Measurements from ENCODE around the gene BANF2.
"Not testable (repeated sequence)": the region's sequence is repeated elsewhere in the genome, so short reads cannot be mapped to it uniquely, and the experiment has no call there.

BANF2 gene

DNA sequence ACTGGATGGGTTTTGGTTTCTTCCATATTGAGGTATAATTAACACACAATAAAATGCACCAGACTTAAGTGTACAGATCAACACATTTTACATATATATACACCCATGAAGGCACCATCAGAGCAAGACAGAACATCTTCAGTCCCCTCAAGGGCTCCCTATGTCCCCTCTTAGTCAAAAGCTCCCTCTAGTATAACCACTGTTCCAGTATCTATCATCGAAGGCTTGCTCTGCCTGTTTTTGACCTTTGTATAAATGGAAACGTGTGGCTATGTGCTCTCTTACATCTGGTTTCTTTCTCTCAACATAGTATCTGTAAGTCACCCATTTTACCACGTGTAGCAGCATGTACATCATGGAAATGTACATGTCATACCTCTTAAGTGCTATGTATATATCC, 66.5 kb downstream of the BANF2 start:
- no peak for DNase-seq (ENCODE audit: low read depth)

- no peak for DNase-seq (ENCODE audit: low read depth)
These were observed 67.9 kb downstream of the BANF2 start for GRCh38 chr20:17767624-17768023.

- DNase-seq (ENCODE audit: low read depth) = no peak
These were observed 68.5 kb downstream of the BANF2 start for GRCh38 chr20:17768271-17768670.

DNA sequence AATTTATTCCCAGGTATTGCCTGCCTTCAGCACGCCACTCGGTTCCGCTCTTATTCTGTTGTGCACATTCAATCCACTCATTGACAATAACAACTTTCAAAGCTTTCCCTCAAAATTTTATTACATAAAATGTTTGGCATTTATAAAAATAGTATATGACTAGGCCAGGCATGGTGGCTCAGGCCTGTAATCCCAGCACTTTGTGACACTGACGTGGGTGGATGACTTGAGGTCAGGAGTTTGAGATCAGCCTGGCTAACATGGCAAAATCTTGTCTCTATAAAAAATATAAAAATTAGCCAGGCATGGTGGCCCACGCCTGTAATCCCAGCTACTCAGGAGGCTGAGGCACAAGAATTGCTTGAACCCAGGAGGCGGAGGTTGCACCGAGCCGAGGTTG, 70.0 kb downstream of the BANF2 start:
- not testable (repeated sequence) for DNase-seq (ENCODE audit: low read depth)

DNA sequence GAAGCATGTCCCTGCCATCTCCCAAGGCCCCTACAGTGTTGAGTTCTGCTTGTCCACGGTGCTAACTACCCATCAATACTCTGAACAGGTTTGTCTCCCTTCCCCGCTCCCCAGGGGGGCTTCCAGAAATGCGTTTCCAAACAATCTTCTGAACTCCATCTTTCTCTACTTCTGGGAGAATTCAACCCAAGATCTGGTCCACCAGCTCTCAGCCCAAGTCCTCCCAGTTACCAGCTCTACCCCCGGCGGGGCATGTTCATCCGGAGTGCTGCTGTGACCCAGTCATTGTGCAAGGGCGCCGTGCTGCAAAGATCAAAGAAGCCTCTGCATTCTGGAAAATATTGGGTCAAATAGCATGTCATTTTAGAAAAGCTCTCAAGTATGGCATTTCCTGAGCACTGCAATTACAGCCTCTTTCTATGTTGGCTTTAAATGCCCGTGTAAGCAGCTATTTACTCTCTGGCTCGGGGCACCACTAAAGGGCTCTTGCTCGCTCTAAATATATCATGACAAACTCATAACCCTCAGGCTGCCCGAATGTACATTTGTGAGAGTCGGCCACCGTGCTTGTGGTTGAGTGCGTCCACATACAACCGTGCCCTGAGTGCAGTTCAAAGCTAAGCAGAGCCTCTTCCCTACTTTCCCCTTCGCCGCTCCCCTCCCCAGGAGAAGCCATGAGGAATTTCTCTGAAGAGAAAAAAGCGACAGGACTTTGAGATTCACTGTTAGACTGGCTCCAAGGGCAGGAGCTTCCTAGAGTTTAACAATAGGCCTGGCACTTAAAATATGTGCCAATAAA, 71.6 kb downstream of the BANF2 start:
- no peak for DNase-seq (ENCODE audit: low read depth)

GRCh38 chr20:17772005-17772343, 72.2 kb downstream of the BANF2 start:
- no peak for DNase-seq (ENCODE audit: low read depth)

- no peak for DNase-seq (ENCODE audit: low read depth)
These were observed 73.9 kb downstream of the BANF2 start for GRCh38 chr20:17773619-17774018.

GRCh38 chr20:17775600-17775999, 75.8 kb downstream of the BANF2 start:
- DNase-seq (ENCODE audit: low read depth) = no peak

DNA sequence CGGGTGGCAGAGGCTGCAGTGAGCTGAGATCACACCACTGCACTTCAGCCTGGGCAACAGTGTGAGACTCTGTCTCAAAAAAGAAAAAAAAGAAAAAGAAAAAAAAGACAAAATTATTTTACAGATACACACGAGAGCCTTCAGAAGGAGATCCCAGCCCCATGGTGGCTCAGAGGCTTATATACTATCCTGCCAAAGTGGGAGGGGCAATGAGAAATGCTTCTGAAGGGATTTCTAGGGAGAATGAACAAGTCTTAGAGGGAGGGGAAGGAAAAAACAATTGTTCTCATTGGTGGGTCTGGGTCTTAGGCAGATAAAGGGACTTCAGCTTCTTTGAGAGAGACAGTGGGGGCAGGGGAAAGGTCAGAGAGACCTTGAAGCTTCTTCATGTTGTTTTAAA, 76.8 kb downstream of the BANF2 start:
- no peak for DNase-seq (ENCODE audit: low read depth)

DNA sequence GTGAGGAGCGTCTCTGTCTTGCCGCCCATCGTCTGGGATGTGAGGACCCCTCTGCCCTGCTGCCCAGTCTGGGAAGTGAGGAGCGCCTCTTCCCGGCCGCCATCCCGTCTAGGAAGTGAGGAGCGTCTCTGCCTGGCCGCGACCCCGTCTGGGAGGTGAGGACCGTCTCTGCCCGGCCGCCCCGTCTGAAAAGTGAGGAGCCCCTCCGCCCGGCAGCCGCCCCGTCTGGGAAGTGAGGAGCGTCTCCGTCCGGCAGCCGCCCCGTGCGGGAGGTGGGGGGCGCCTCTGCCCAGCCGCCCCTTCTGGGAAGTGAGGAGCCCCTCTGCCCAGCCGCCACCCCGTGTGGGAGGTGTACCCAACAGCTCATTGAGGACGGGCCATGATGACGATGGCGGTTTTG, 79.2 kb downstream of the BANF2 start:
- DNase-seq (ENCODE audit: low read depth) = not testable (repeated sequence)

DNA sequence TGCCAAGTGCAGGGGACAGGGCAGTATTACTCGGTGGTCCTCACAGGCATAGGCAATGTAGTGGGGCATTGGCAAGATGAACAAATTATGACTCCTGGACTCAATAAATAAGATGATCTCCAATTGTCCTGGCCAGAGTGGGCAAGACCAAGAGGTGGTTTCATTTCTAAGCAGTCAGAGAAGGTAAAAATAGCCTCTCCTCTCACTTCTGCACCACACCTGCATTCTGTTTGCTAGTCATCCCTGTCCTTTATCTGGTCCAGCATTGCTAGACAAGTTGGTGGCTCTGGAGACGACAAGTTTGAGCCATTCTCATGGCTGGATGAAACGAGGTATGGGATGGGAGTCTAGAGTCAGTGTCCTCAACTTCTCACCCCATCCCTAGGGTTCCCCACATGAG, 83.0 kb downstream of the BANF2 start:
- no peak for DNase-seq (ENCODE audit: low read depth)

DNA sequence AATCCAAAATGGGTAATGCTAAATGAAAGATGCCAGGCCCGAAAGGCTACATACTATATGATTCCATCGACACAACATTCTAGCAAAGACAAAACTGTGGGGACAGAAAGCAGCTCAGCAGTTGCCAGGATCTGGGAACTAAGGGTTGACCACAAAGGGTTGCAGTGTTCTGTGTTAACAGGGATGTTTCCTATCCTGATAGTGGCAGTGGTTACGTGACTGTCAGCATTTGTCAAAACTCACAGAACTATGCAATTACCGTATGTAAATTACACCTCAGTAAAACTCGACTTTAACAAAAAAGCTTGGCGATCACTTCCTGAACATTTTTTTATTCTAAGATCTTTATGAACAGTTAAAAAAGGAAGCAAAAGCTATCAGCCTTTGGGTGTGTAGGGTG, 83.9 kb downstream of the BANF2 start:
- DNase-seq (ENCODE audit: low read depth) = no peak

DNA sequence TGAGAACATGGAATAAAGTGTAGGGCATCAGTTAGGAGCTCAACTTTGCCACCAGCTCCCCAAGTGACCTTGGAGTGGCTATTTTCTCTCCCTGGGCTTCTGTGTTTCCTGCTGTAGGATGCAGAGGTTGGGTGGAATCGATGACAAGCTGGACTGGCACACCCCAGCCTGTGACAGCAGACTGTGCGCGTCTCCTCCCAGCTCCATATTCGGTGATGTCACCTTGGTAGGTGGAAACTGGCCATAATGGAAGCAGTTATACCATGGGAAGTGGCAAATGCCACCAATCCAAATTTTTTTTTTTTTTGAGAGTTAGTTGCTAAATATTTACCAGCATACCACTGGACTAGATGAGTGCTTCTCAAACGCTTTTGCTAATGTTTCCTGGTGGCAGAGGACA, 85.2 kb downstream of the BANF2 start:
- DNase-seq (ENCODE audit: low read depth) = no peak
